ENCODE results near the gene UBQLN2.
"Not testable (repeated sequence)": the region's sequence is repeated elsewhere in the genome, so short reads cannot be mapped to it uniquely, and the experiment has no call there.

Gene UBQLN2

GRCh38 chrX:56588397-56589188, 25.2 kb downstream of the UBQLN2 start:
- in situ Hi-C loops (cut with MboI; ENCODE audit: low sequenced_read_pairs, unreplicated experiment): no loop called here
- DNase-seq (ENCODE audit: low spot score): no peak
- no peak for TF ChIP-seq CTCF (IDR thresholded peaks at IDR 0.05; ENCODE audit: borderline replicate concordance, control extremely low read depth, extremely low read depth, insufficient read depth, missing control alignments)

GRCh38 chrX:56591830-56592229, 28.4 kb downstream of the UBQLN2 start:
- in situ Hi-C loops (cut with MboI; ENCODE audit: low sequenced_read_pairs, unreplicated experiment); DNase-seq (ENCODE audit: low spot score): not testable (repeated sequence)

- in situ Hi-C loops (cut with MboI; ENCODE audit: low sequenced_read_pairs, unreplicated experiment): no loop called here
- DNase-seq (ENCODE audit: low spot score): no peak
- TF ChIP-seq CTCF (IDR thresholded peaks at IDR 0.05; ENCODE audit: borderline replicate concordance, control extremely low read depth, extremely low read depth, insufficient read depth, missing control alignments): no peak
Observed at GRCh38 chrX:56600141-56600540, 36.7 kb downstream of the UBQLN2 start.

GRCh38 chrX:56600987-56601386, 37.6 kb downstream of the UBQLN2 start:
- DNase-seq (ENCODE audit: low spot score): no peak
- in situ Hi-C loops (cut with MboI; ENCODE audit: low sequenced_read_pairs, unreplicated experiment): no loop called here
- no peak for TF ChIP-seq CTCF (IDR thresholded peaks at IDR 0.05; ENCODE audit: borderline replicate concordance, control extremely low read depth, extremely low read depth, insufficient read depth, missing control alignments)

- TF ChIP-seq CTCF (IDR thresholded peaks at IDR 0.05; ENCODE audit: borderline replicate concordance, control extremely low read depth, extremely low read depth, insufficient read depth, missing control alignments): no peak
- DNase-seq (ENCODE audit: low spot score): no peak
- in situ Hi-C loops (cut with MboI; ENCODE audit: low sequenced_read_pairs, unreplicated experiment): no loop called here
Observed at GRCh38 chrX:56615282-56615681, 51.9 kb downstream of the UBQLN2 start.
